Gastrocnemius medialis (tissue), 4 donors: Measurements from ENCODE around the gene TAF1A.

Source experiments
- POLR2A ChIP-seq, 2 donors: fragments of 450-650 bp; IDR thresholded peaks; one replicate each; pipeline ENCODE4 v1.6.1; 2017; ENCODE audit warnings: antibody characterized with exemption in 2 of 2, mild to moderate bottlenecking in 2 of 2, moderate library complexity in 2 of 2
- TF ChIP-seq, protein P1 (sequence below), 5 experiments: fragments of 450-650 bp in 3 of 5; fragments of 200-600 bp in 2 of 5; sonication (generic) in 2 of 5; IDR thresholded peaks in 4 of 5; conservative IDR thresholded peaks in 1 of 5; 1 replicate in 4 of 5; 2 replicates in 1 of 5; pipeline ENCODE4 v1.5.1; 2016 to 2019; ENCODE audit warnings: antibody characterized with exemption in 5 of 5, mild to moderate bottlenecking in 3 of 5, moderate library complexity in 3 of 5

DNA sequence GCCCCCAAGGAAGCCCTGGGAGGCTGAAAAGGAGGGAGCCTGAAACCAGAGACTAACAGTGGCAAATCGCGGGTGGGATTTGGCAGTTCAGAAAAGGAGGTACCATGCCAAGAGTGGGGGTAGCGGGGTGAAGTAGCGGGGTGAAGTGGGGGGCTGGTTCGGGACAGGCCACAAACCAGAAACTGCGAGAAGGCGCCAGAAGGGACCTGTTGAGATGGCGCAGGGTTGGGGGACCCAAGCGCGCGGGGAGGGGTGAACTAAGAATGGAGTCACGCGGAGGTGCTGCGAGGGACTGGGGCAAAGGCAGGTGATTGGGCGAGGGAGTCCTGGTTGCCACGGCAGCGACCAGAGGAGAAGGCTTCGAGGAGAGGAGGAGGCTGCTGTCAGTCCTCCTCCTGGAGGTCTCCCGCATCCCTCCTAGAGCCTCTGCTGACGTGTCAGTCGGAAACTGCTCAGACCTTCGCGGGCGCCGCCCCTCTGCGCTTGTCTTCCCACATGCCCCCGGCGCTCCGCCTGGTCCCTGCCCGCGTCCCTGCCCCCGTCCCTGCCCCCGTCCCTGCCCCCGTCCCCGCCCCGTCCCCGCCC lies 27.7 kb upstream of the TAF1A start:
- TF ChIP-seq, protein P1, sequence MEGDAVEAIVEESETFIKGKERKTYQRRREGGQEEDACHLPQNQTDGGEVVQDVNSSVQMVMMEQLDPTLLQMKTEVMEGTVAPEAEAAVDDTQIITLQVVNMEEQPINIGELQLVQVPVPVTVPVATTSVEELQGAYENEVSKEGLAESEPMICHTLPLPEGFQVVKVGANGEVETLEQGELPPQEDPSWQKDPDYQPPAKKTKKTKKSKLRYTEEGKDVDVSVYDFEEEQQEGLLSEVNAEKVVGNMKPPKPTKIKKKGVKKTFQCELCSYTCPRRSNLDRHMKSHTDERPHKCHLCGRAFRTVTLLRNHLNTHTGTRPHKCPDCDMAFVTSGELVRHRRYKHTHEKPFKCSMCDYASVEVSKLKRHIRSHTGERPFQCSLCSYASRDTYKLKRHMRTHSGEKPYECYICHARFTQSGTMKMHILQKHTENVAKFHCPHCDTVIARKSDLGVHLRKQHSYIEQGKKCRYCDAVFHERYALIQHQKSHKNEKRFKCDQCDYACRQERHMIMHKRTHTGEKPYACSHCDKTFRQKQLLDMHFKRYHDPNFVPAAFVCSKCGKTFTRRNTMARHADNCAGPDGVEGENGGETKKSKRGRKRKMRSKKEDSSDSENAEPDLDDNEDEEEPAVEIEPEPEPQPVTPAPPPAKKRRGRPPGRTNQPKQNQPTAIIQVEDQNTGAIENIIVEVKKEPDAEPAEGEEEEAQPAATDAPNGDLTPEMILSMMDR (IDR thresholded peaks at IDR 0.05 in 4 of 5, conservative IDR thresholded peaks at IDR 0.05 in 1 of 5): no peak
- TF ChIP-seq POLR2A (IDR thresholded peaks at IDR 0.05): no peak
